Renal pelvis (tissue), 12 donors: ENCODE data around the gene ZNF80. TPM values are rescaled to one million over a fixed set of nuclear protein-coding genes. Genes with fewer than 3 reads are reported as not detected.
"Not testable (repeated sequence)": the region's sequence is repeated elsewhere in the genome, so short reads cannot be mapped to it uniquely, and the experiment has no call there.

ENCODE experiments used
- DNase-seq: peaks from one replicate; pipeline ENCODE4 v3.0.0-alpha.2; 2013
- long read RNA-seq, 16 experiments: transcript quantifications; one replicate each; lab custom pipeline, GENCODE V29; 2026
- polyA plus RNA-seq, 3 donors: library from polyadenylated mRNA; unstranded; fragments of 120-200 nt; gene quantifications; one replicate each; pipeline ENCODE4 v1.2.1, GENCODE V29; 2013; ENCODE audit not compliant: insufficient read length in 3 of 3

The ZNF80 gene
- under 1 TPM in 1 of 3 donors, not detected in 2; 0.13 TPM for polyA plus RNA-seq
- long read RNA-seq, donor 1: 0 reads
- long read RNA-seq, donor 2: 0 reads
- long read RNA-seq, donor 3: 0 reads
- long read RNA-seq, donor 4: 0 reads
- long read RNA-seq, donor 5: 0 reads
- long read RNA-seq, donor 6, partial matches to known transcripts: 0 of 1 reads
- long read RNA-seq, donor 6, other reads (novel, unspliced or antisense): 0 of 1 reads
- long read RNA-seq, donor 7: 0 reads
- long read RNA-seq, donor 8: 0 reads
- long read RNA-seq, donor 9: 0 reads
- long read RNA-seq, donor 10: 0 reads
- long read RNA-seq, donor 11: 0 reads
- long read RNA-seq, donor 12: 0 reads
- long read RNA-seq, donor 13: 0 reads
- long read RNA-seq, donor 14: 0 reads
- long read RNA-seq, donor 15: 0 reads
- long read RNA-seq, donor 16, partial matches to known transcripts: 0 of 1 reads
- long read RNA-seq, donor 16, other reads (novel, unspliced or antisense): 0 of 1 reads

GRCh38 chr3:114237478-114237877 lies at the start of gene ZNF80:
TSS of gene ZNF80 (minus strand) at chr3:114237578. CDS start at chr3:114237074, 504 bp downstream.
- not testable (repeated sequence) for DNase-seq

- no peak for DNase-seq
These were observed 48.9 kb upstream of the ZNF80 start for GRCh38 chr3:114286266-114286665.

GRCh38 chr3:114285648-114286230 lies 48.4 kb upstream of the ZNF80 start:
- no peak for DNase-seq

DNA sequence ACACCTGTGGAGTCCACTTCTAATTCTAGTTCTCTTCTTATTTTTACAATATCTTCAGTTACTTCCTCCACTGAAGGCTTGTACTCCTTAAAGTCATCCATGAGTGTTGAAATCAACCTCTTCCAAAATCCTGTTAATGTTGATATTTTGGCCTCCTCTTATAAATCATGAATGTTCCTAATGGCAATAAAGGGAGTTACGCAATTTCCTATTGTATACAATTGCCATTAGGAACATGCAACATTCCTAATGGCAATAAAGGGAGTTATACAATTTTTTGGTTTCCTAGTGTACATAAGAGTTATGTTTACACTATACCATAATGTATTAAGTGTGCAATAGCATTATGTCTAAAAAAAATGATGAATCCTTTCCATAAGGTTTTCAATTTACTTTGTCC lies 47.3 kb upstream of the ZNF80 start:
- DNase-seq: no peak

GRCh38 chr3:114276856-114277255 lies 39.5 kb upstream of the ZNF80 start:
- not testable (repeated sequence) for DNase-seq

DNA sequence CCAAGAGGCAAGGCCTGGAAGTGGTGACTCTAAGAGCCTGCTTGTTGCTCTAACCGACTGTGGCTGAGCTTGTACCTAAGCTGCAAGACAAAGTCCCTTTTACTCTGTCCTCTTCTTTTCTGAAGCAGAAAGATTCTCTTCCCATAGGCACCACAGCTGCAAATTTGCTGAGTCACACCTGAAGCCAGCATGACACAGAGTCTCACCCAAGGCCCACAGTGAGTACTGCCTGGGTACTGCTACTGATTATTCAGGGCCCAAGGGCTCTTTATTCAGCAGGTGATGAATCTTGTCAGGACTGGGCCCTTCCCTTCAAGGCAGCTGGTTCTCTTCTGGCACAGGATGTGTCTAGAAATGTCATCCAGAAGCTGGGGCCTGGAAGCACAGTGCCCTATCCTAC lies 37.6 kb upstream of the ZNF80 start:
- DNase-seq: no peak

- no peak for DNase-seq
These were observed 34.9 kb upstream of the ZNF80 start for GRCh38 chr3:114272271-114272670.

GRCh38 chr3:114270019-114270418 lies 32.6 kb upstream of the ZNF80 start:
- no peak for DNase-seq

DNA sequence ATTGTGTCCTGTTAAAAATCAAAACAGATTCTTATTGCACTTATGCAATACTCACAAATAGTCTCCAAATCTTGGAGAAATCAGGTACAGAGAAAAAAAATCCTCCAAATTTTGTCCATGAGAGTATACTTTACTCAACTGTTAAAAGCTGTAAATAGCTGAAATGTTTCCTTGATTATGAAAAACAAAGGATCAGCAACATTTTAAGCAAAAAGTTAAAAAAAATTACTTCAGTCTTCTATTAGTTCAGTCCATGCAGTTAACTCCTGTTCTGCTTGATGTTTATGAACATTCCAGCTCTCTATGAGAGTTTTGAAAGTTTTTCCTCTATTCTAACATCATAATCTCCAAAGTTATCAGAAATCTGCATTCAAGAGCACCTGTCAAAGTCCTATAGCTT lies 22.8 kb upstream of the ZNF80 start:
- no peak for DNase-seq

DNA sequence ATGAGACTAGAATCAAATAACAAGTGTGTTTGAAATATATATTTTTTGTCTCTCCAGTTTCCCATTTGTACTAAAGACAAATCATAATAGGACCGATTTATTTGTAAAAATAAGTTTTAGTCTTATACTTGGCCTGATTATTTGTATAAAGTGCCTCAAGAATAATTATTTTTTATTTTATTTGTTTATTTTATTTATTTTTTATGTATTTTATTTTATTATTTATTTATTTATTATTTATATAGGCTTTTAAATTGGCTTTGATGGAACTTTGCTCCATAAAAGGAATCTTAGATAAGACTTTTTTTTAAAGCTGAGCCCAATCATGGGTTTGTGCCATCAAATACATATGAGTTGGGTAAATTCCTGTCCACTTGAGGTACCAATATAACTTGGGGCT lies 22.2 kb upstream of the ZNF80 start:
- no peak for DNase-seq

- DNase-seq: no peak
These were observed 16.1 kb upstream of the ZNF80 start for GRCh38 chr3:114253505-114253904.

GRCh38 chr3:114252954-114253353 lies 15.6 kb upstream of the ZNF80 start:
- DNase-seq: no peak

GRCh38 chr3:114242947-114243346 lies 5.6 kb upstream of the ZNF80 start:
- DNase-seq: no peak

DNA sequence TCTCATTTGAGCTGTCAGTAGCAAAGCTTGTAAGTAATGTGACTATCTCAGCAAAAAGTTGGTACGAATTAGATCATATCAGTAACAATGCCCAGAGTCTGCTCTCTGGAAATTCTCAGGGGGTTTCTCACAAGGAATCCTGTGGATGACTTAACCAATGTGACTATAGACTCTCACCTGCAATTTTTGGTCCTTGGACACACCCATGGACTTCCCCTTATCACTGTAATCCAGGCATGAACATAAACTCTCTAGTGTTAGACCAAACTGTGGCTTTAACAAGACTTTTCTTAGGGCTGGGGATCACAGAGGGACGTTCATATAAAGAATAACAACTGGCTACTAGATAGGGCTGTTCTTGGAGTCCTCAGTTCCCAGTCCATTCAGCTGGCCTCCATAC lies 3.9 kb upstream of the ZNF80 start:
- no peak for DNase-seq

- DNase-seq: not testable (repeated sequence)
These were observed 888 bp upstream of the ZNF80 start for GRCh38 chr3:114238146-114238785.

GRCh38 chr3:114235431-114235830 lies 1.9 kb downstream of the ZNF80 start:
- no peak for DNase-seq

DNA sequence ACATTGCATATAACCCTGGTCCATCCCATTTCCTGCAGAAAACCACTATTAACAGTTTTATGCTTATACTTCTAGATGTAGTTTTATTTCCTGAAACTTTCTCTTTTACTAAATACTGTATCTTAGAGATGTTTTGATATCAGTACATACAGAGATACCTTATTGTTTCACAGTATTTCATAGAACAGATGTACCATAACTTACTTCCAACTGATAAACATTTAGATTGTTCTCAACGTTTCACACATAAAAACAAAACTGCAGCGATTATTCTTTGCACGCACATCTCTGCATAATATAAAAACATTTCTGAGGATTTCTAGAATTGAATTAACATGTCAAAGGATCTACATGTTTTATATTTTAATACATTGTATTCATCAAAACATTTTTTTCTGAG lies 2.6 kb downstream of the ZNF80 start:
- DNase-seq: no peak

DNA sequence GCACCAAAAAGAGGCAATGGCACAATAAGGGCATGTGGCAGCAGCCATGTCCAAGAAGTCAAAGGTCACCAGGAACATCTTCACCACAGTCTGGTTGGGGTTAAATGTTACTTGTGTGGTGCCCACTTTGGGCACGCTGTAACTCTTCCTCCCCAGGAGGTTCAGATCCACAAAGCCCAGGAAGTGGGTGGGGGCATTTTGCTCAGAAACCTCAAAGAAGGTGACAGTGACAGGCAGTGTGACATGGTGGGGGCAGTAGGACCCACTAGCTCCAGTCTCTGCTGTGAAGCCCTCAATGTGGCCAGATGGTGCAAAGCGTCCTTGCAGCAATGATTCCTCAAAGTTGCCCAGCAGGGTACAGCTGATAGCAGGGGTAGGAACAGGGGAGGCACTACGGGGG lies 5.8 kb downstream of the ZNF80 start:
- no peak for DNase-seq

- no peak for DNase-seq
These were observed 10.3 kb downstream of the ZNF80 start for GRCh38 chr3:114227076-114227475.

DNA sequence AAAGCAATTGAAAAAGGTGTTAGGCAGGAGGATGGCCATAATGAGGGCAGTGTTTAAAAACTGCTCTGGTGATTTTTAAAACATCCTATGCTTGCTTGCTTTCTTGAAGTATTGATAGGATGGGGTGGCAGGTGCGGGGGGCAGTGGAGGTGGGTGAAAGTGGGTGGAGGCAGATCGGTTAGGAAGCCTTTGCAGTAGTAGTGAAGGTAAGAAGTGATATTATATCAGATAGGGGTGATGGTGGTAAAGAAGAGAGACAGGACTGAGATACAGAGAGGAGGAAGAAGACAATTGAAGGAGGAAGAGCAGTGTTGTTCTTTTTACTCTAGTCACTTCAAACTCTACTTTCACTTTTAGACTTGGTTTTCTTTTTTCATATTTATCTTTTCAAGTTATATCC lies 11.1 kb downstream of the ZNF80 start:
- DNase-seq: no peak

- no peak for DNase-seq
These were observed 14.2 kb downstream of the ZNF80 start for GRCh38 chr3:114223143-114223542.

GRCh38 chr3:114221881-114222264 lies 15.5 kb downstream of the ZNF80 start:
- no peak for DNase-seq
